T-helper 2 cell treated with Interferon-gamma antibody and Interleukin-4, amounts not matched to agents 100 ng/mL and 5 ng/mL, for 36 hours (primary cell): Measurements from ENCODE around the gene CAPN8. TPM values are rescaled to one million over a fixed set of nuclear protein-coding genes. Genes with fewer than 3 reads are reported as not detected.

Experiments
- intact Hi-C: fragments of 100-400 bp; cut with micrococcal nuclease; formaldehyde crosslinking; loops from one replicate; pipeline ENCODE4 v1.15.1; 2023
- total RNA-seq: library from RNA; stranded (reverse); gene quantifications from 2 replicates; pipeline ENCODE4 v1.2.3, GENCODE V29; 2022

CAPN8 gene
- not detected in 2 replicates for total RNA-seq

DNA sequence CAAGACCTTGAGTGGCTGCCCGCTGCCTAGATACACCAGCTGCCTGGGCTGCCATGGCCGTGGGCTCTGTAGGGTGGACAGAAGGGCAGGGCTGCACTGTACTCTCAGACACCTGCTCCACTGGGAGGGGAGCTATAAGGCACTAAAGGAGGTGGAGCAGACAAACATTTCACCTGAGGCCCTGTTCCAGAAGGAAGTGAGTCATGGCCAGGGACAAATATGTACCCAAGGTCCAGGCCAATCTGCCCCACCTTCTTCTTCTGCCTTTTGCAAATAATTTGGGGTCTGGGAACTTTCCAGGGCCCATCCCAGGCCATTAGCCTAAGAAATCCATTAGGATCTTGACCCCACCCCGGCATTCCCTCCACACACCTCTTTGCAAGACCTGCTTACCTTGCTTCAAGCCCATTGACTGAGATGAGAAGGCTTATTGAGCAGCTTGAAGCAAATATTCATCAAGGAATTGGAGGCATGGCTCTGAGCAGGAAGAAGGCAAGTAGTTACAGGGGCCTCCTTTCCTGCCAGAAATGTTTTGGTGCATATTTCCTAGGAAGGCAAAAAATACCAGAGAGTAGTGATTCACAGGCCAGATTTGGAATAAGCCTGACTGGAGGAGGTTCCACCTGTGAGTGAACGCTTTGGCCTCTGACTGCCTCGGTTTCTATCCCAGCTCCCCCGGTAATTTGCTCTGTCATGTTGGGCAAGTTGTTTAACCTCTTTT lies at the start of gene CAPN8:
TSS of gene CAPN8 (minus strand) at position 110 of the 721 bp plus-strand sequence. CDS start at position 55, 55 bp downstream.
- intact Hi-C loops: no loop called here

GRCh38 chr1:223714849-223715603 lies 49.5 kb upstream of the CAPN8 start:
- intact Hi-C loops: loop anchor here (5.0 to 10.0 kb wide), 5 partner anchors 117 to 717 kb away; partner anchors contain the start of genes DEGS1, NVL and WDR26

DNA sequence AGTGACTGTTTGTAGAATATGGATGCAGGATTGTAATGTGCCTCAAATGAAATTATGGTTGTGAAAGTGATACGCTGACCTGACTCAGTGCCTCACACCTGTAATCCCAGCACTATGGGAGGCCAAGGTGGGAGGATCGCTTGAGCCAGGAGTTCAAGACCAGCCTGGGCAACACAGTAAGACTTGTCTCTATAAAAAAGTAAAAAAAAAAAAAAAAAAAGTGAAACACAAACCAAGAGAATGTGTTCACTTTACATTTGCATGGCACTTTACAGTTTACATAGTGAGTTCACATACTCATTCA lies 48.9 kb upstream of the CAPN8 start:
- intact Hi-C loops: loop anchor here (5.0 to 10.0 kb wide), 3 partner anchors 470 to 718 kb away; partner anchors contain the start of genes DEGS1, NVL and WDR26

GRCh38 chr1:223713546-223714420 lies 48.3 kb upstream of the CAPN8 start:
- intact Hi-C loops: loop anchor here (5.0 to 10.0 kb wide), 3 partner anchors 471 to 719 kb away; partner anchors contain the start of genes DEGS1, NVL and WDR26

DNA sequence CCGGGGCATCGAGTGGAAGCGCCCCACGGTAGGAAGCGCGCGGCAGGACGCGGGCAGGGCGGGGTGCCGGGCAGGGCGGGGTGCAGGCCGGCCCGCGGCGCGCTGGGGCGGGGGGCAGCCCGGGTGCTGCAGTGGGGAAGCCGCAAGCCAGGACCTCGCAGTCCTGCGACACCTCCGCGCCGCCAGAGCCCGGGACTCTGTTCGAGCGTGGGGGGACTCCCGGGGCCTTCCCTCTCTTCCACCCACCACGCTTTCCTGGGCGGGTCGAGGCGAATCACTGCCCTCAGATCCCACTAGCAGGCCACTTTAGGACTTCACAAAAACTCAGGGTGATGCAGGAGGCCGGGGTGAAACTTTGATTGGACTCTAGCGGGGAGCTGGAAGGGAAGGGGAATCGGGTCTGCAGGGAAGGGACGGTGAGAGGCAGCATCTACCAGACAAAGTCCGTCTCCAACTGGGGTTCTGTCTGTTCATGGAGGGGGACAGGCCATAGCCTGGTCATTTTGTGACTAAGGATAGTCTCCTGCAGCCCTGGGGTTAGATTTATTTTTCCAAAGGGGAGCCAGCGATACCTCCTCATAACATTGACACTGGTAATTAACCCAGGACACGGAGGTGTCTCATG lies 47.5 kb upstream of the CAPN8 start:
- intact Hi-C loops: loop anchor here (1.0 to 10.0 kb wide), 4 partner anchors 36 to 719 kb away; partner anchors contain the start of genes DEGS1, NVL and WDR26

DNA sequence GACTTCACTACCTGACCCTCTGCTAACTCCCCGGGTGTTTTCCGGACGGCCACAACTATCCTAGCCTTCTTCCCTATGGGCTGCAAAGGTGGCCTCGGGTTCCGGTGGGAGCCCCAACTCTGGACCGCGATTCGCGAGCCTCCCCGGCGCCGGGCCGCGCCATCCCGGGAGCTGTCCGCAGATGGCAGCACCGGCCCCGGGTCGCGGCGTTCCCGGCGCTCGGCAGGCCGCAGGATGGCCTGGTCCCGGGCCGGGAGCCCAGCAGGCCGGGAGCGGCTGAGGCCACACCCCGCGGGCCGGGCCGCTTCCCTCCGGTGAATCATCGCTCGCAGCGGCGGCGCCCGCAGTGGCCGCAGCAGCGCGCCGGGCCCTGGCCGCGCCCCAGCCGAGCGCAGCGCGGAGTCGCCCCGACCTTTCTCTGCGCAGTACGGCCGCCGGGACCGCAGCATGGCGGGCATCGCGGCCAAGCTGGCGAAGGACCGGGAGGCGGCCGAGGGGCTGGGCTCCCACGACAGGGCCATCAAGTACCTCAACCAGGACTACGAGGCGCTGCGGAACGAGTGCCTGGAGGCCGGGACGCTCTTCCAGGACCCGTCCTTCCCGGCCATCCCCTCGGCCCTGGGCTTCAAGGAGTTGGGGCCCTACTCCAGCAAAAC lies 46.8 kb upstream of the CAPN8 start, which contains the start of gene CAPN2:
TSS of gene CAPN2 (plus strand) at position 346 of the 656 bp plus-strand sequence. CDS start at position 448, 102 bp downstream.
- intact Hi-C loops: loop anchor here (1.0 to 10.0 kb wide), 4 partner anchors 37 to 720 kb away; partner anchors contain the start of genes DEGS1, NVL and WDR26

DNA sequence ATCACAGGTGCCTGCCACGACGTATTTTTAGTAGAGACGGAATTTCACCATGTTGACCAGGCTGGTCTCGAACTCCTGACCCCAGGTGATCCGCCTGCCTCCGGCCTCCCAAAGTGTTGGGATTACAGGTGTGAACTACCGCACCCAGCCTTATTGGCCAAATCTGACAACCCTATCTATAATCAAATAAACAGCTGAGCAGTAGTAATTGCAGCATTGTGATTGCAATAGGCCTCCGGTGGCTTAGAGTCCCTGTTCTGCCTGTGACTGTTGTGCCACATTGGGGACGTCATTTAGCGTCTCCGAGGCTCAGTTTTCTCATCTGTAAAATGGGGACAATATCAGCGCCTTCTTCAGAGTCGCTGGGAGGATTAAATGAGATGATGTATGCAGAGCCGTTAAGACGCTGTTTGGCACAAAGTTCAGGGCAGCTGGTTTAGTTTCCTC lies 46.3 kb upstream of the CAPN8 start:
- intact Hi-C loops: loop anchor here (1.0 to 10.0 kb wide), 4 partner anchors 38 to 721 kb away; partner anchors contain the start of genes DEGS1, NVL and WDR26

- intact Hi-C loops: loop anchor here (5.0 to 10.0 kb wide), 3 partner anchors 474 to 721 kb away; partner anchors contain the start of genes DEGS1, NVL and WDR26
Measured at GRCh38 chr1:223711173-223711572, 45.7 kb upstream of the CAPN8 start.

- intact Hi-C loops: loop anchor here (5.0 to 10.0 kb wide), 3 partner anchors 474 to 722 kb away; partner anchors contain the start of genes DEGS1, NVL and WDR26
Measured at GRCh38 chr1:223710179-223711133, 45.0 kb upstream of the CAPN8 start.

DNA sequence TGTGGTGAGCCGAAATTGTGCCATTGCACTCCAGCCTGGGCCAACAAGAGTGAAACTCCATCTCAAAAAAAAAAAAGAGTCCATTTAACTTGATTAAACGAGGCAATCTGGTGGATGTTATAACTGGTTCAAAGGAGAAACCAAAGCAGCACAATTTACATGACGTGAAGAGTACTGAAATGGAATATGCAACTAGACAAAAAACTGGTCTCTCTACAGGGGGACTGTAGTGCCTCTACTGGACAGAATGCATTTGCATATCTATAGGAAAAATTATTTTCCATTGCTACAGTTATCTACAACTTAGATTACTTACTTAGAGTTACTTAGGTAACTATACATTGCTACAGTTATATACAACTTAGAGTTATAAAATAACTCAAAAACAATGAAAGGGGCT lies 44.1 kb upstream of the CAPN8 start:
- intact Hi-C loops: no loop called here

DNA sequence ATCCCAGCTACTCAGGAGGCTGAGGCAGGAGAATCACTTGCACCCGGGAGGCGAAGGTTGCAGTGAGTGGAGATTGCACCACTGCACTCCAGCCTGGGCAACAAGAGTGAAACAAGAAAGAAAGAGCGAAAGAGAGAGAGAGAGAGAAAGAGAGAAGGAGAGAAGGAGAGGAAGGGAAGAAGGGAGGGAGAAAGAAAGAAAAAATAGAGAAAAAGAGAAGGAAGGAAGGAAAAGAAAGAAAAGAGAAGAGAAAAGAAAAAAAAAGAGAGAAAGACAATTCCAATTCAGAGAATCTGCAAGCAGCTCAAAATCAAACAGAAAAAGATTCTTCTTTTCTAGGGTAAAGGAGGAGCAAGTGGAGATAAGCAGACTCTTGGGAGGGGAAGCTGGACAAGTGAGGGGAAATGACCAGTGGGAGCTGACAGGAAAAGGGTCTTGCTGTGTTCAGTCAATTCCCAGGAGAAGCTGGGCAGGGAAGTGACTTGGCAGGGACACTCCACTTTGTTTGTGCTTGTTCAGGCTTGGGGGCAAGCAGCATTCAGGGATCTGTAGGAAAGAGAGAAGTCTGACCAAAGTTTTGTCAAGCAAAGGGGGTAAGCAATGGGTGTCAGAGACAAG lies 43.3 kb upstream of the CAPN8 start:
- intact Hi-C loops: no loop called here

DNA sequence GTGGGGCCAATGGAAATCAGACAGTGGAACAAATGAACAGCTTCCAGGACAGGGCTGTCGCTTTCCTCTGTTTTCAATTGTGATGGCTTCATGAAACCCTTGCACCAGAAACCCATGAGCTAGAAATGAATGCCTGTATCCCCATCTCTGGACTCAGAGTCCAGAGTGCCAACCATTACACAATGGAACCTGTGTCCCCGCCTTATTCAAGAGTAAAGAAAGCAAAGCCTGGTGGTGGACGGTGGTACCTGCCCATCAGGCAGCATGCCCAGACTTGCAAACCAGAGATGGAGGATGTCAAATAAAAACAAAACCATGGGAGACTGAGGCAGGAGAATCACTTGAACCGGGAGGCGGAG lies 42.5 kb upstream of the CAPN8 start:
- intact Hi-C loops: no loop called here

DNA sequence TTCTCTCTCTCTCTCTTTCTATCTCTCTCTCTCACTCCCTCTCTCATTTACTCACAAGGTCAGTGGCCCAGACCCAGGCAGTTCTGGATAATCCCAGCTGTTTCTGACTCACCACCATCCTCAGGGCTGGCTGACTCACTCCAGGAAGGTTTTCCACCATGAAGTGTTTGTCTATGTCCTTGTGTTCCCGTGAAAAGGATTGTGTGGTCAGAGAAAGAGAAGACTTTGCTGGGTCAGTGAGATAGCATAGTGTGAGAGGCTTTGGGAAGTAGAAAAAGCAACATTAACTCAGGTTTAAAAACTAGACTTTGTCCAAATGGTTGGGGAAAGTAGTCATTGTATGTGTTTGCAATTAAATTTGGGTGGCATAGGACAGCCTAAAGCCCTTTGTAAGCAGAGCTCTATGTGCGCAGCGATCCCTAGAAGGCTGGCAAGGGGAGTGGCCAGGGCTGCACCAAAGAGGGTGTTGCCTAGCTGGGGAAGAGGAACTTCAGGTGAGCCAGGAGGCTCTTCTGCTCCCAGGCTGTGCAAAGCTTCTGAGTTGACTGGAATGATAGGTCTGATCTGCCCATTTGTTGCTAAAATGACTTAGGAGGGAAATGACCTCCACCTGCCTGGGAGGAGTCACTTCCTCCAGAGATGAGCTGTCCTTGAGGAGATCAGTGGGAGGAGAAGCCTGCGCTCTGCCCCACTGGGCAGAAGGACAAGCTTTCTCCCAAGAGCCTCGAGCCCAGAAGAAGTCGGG lies 41.9 kb upstream of the CAPN8 start:
- intact Hi-C loops: no loop called here

DNA sequence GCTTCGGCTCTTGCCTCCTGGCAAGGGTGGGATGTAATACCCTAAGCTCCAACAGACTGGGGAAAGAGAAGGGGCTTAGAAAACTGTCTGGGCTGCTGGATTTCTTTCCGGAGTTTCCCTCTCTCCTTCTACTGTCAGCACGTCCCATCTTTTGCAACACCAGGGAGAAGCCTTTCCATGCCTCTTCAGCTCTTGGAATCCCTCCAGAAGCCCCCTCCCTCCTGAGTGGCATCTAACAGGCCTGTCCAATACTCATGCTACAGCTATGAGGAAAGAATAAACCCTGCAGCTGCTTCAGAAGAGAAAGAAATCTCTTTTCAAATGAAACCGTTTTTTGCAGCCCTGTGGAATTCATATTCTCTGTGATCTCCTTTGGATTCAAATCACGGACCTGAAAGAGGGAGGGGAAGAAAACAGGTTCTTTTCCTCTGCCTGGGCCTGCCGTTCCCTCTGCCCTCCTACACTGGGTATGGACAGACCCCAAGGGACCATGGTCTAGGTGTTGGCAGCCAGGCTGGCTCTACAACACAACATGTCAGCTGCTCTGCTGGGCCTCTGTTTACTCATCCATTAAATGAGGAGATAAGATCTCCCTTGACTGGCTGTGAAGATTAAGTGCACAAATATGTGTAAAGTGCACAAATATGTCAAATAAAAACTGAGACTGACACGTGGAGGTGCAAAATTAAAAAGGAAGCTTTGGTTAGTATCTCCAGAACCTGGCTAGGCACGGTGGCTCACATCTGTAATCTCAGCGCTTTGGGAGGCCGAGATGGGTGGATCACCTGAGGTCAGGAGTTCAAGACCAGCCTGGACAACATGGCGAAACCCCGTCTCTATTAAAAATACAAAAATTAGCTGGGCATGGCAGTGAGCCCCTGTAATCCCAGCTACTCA lies 40.8 kb upstream of the CAPN8 start:
- intact Hi-C loops: no loop called here

DNA sequence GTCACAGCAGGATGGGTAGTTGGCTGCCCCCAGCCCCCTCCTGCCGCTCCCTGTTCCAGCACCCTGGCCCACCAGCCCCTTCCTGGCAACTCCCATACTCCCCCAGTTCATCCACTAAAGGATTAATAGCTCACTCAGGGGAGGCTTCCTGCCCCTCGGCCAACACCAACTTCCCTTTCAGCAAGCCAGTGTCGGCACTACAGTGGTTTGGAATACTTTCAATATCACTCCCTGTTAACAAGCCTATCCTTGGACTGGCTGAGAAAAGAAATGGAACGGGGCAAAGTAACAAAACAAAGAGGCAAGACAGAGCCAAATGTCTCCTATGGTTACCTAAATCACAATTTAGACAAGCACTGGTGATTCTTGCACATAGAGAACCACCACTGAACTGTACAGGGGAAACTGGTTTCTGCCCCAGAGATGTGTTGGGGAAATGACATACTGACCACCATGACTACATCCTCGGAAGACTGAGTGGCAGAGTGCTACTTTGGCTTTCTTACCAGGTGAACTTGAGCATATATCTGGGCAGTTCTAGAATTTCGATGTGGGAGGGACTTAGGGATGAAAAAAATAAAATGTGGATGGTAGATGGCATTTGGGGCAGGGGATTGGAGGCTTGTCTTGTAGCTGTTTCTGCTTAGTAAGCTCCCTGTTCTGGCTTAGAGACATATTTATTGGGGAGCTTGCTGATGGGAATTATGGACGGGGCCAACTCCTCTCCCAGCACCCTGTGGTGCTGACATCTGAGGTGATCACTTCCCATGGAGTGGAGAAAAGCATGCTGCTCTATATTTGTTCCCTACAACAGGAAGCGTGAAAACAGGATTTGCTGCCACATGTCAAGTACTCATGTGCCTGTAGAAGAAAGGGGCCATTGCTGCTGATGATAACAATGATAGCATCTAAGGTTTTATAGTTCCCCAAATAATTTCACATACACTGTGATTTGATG lies 39.7 kb upstream of the CAPN8 start:
- intact Hi-C loops: no loop called here
